Activated CD8-positive, alpha-beta memory T cell treated with anti-CD3 and anti-CD28 coated beads, Interleukin-2, amount 50 U/mL, for 24 hours (primary cell): ENCODE results near the gene ALG8.
"Not testable (repeated sequence)": the region's sequence is repeated elsewhere in the genome, so short reads cannot be mapped to it uniquely, and the experiment has no call there.

ENCODE experiments used
- DNase-seq: peaks from one replicate; pipeline ENCODE4 v3.0.0-alpha.2; 2020; ENCODE audit errors: extremely low read depth

Gene ALG8

DNA sequence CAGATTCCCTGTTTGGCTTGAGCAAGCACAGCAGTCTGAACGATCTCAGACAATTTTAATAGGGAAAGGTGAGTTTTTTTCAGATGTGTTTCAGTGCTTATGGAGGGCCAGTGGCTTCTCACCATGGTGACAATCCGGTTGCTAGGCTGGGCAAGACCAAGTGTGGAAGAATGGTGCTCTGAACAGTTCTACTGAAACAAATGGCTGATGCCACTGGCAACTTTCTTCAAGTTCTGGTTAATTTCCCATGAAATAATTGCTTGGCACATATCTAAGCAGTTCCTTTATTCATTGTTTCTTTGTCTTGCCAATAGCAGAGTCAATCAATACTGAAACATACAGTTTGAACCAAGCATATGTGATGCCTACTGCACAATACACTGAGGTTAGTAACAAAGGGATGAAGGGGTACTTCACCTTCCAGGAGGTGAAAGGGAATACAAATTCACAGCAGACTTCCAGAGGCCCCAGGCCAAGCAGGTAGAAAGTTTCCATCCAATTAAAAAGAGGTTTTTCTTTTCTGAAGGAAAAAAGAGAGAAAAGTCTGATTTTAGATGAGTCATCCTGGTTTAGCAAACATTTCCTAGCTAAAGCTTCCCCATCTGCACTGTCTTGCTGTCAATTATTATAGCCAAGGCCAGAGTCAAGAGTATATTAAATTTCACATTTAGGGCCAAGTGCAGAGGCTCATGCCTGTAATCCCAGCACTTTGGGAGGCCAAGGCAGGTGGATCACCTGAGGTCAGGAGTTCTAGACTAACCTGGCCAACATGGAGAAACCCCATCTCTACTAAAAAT is 38.6 kb downstream of the ALG8 start:
- no peak for DNase-seq

DNA sequence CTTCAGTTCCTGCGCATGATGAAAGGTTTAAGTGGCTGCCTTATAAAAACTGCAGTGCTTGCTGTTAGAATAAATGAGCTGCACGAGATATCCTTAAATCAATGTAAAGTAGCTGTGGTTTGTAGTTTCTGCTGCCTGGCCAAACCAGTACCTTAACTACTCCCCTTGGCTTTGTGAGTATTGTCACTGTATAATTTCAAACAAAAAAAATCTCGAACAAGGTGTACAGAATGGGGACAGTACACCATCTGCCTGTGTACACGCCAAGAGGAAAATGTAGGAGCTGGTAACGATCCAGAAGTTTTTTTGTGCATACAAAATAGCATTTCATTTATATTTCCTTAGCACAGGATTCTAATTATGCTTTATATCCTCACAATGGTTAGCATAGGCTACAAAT is 39.2 kb downstream of the ALG8 start:
- DNase-seq: no peak

DNA sequence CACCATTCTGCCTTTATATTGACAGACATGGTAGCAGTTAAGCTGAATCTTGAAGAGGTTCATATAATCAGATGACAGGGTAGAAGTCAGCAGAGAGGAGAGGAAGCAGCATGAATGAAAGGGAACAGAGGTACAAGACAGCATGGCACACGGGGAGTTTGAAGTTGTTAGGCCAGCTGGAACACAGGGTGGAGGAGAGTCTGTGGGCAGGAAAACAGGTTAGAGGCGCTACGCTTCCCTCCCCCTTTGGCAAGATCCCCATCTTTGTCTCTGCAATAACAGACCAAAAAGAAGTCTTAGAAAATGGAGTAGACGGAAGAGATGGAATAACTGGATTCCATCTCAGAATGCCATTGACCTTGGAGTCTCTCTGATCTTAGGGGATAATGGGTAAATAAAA is 39.8 kb downstream of the ALG8 start:
- no peak for DNase-seq

DNA sequence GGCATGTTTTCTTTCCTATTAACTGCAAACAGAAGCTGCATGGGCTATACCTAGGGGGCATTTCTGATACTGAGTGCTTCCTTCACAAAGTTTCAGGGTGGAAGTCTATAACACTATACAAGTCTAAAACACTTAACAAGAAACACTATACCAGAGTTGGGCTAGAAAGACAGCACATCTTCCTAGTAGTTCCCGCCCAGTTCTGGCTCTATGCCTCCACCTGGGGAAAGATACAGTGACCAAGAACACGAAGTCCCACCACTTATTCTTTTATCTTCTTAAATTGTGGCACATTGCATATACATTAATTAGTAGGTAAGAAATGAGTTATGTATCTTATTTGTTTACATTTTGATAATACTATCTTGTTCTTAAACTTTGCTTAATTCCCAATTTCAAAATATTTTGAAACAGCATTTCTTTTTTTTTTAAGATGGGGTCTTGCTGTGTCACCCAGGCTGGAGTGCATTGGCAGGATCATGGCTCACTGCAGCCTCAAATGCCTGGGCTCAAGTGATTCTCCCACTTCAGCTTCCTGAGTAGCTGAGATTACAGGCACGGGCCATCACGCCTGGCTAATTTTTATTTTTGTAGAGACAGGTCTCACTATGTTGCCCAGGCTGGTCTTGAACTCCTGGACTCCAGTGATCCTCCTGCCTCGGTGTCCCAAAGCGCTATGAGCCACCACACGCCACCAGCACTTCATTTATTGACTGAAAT is 41.6 kb downstream of the ALG8 start:
- no peak for DNase-seq

DNA sequence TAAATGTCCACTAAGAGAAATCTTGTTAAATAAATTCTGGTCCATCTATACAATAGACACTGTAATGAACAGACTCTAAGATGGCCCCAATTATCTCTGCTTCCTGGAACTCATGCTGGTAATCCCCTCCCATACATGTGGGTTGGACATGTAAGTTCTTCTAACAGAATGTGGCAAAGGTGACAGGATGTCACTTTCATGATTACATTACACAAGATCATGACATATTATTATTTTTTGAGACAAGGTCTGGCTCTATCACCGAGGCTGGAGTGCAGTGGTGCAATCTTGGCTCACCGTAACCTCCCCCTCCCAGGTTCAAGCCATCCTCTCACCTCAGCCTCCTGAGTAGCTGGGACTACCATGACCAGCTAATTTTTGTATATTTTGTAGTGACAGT is 45.2 kb downstream of the ALG8 start:
- no peak for DNase-seq

DNA sequence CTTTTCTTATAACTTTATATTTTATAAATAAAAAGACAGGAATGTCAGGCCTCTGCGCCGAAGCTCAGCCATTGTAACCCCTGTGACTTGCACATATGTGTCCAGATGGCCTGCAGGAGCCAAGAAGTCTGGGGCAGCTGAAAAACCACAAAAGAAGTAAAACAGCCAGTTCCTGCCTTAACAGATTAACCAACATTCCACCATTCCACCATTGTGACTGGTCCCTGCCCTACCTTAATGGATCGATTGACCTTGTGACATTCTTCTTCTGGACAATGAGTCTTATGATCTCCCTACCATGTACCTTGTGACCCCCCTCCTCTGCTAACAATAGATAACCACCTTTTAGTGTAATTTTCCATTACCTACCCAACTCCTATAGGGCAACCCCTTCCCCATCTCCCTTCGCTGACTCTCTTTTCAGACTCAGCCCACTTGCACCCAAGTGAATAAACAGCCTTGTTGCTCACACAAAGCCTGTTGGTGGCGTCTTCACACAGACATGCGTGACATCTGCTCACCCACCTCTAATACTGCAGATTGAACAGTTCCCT is 52.8 kb downstream of the ALG8 start:
- DNase-seq: not testable (repeated sequence)

DNA sequence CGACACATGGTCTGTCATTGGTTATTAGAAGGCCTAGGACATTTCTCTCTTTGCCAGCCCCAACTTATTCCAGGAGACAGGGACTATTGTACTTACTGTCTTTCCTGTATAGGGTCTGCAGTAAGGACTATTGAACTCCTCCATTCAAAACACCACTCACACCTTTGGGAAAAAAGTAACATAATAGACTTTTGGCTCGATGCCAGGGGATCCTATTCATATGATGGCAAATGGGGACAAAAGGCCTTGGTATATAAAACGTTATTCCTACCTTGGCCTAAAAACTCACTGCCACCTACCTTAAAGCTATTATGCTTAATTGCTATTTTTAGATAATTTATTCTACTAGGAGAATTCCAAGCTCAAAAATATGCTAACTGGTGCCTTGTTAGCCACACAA is 53.5 kb downstream of the ALG8 start:
- no peak for DNase-seq

DNA sequence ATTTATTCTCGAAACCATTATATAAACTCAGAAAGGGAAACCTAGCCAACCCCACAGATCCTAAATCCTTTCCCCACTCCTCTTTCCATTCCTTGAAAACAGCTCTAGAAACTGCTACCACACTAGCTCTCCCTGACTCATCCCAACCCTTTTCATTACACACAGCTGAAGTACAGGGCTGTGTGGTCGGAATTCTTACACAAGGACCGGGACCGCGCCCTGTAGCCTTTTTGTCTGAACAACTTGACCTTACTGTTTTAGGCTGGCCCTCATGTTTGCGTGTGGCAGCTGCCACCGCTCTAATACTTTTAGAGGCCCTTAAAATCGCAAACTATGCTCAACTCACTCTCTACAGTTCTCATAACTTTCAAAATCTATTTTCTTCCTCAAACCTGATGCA is 54.9 kb downstream of the ALG8 start:
- not testable (repeated sequence) for DNase-seq

DNA sequence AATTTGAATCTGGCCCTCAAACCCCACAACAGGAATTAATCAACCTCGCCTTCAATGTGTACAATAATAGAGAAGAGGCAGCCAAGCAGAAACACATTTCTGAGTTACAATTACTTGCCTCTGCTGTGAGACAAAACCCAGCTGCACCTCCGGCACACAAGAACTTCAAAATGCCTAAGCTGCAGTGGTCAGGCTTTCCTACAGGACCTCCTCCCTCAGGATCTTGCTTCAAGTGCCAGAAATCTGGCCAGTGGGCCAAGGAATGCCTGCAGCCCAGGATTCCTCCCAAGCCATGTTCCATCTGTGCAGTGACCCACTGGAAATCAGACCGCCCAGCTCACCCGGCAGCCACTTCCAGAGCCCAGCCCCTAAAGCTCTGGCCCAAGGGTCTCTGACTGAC is 56.4 kb downstream of the ALG8 start:
- no peak for DNase-seq

DNA sequence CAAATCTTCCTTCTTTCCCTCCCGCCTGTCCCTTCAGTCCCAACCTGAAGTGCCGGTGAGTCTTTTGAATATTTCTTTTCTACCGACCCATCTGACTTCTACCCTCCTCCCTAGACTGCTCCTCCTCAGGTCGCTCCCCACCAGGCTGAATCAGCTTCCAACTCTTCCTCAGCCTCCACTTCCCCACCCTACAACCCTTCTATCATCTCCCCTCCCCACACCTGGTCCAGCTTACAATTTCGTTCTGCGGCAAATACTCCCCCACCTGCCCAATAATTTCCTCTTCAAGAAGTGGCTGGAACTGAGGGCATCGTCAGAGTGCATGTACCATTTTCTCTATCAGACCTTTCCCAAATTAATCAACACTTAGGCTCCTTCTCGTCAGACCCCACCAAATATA is 57.3 kb downstream of the ALG8 start:
- DNase-seq: no peak

DNA sequence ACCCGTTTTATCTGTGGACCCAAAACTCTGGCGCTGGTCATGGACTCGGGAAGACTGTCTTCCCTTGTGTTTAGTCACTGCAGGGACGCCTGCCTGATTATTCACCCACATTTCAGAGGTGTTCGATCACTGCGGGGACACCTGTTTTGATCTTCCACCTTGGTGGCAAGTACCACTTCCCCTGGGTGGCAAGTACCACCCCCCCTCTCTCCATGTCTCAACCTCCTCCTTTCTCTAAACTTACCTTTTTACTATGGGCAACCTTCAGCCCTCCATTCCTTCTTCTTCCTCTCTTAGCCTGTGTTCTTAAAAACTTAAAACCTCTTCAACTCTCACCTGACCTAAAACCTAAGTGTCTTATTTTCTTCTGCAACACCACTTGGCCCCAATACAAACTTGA is 57.8 kb downstream of the ALG8 start:
- no peak for DNase-seq

DNA sequence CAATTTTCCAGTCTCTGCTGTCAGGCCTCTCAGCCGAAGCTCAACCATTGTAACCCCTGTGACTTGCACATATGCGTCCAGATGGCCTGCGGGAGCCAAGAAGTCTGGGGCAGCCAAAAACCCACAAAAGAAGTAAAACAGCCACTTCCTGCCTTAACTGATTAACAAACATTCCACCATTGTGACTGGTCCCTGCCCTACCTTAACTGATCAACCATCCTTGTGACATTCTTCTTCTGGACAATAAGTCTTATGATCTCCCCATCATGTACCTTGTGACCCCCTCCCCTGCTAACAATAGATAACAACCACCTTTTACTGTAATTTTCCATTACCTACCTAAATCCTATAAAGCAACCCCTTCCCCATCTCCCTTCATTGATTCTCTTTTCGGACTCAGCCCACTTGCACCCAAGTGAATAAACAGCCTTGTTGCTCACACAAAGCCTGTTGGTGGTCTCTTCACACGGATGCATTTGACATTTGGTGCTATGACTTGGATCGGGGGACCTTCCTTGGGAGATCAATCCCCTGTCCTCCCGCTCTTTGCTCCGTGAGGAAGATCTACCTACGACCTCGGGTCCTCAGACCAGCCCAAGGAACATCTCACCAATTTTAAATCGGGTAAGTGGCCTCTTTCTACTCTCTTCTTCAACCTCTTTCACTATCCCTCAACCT is 58.5 kb downstream of the ALG8 start:
- no peak for DNase-seq

DNA sequence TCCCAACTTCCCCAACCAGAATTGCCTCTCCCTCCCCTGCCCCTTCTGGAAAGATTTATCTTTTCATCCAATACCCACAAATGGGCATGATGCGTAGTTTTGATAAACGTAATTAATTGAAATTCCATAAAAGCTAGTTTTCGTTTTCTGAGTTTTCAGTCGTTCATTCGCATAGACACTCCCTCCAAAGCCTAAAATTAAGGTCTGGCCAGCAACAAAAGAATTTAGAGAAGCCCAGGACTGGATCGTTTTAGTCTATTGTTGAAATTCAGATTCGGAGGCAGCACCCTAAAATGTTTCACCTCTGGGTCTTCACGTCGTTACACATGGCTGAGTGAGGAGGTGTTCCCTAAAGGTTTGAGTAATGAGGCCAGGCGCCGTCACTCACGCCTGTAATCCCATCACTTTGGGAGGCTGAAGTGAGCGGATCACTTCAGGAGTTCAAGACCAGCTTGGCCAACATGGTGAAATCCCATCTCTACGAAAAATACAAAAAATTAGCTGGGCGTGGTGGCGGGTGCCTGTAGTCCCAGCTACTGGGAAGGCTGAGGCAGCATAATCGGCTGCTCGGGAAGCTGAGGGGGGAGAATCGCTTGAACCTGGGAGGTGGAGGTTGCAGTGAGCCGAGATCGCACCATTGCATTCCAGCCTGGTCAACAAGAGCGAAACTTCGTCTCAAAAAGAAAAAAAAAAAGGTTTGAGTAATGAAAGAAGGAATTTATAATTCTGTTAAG is 59.2 kb downstream of the ALG8 start:
- DNase-seq: no peak

DNA sequence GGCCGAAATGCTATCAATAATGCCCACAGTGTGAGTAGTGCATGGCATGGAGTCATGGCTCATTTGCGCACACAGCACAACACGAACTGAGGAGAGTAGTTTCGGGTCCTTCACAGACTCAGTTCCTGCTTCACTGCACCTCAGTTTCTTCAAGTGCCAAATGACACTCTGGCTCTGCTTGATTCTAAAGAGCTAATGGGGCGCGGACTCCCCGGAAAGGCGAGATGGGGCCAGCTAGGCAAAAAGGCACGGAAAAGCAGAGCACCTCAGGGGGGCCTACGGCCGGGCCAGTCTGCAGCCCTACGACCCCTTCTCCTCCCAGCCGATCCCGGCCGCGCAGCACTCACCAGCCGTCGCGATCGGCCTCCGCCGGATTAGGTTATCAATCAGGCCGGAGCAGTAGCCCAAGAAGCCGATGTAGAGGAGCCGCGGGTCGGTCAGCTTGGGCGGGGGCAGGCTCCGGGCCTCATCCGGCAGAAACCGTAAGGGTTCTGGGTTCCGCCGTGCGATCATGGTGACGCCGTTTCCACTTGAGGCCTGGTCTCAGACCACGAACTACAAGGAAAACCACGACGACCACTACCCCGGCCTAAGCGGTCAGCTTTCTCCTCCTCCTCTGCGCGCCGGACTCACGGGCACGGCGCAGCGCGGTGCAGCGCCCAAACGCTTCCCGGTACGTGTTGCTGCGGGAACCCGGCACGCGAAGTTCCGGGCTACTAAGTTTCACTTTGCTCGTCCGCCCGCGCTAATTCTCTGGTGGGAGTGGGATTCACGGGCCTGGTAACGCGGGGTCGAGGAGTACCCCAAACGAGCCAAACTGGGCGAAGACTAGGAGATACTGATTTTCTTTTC is 60.0 kb downstream of the ALG8 start, which contains the start of gene NDUFC2:
TSS of gene NDUFC2 (minus strand) at position 631 of the 852 bp plus-strand sequence. CDS start at position 513, 118 bp downstream.
- DNase-seq: no peak

DNA sequence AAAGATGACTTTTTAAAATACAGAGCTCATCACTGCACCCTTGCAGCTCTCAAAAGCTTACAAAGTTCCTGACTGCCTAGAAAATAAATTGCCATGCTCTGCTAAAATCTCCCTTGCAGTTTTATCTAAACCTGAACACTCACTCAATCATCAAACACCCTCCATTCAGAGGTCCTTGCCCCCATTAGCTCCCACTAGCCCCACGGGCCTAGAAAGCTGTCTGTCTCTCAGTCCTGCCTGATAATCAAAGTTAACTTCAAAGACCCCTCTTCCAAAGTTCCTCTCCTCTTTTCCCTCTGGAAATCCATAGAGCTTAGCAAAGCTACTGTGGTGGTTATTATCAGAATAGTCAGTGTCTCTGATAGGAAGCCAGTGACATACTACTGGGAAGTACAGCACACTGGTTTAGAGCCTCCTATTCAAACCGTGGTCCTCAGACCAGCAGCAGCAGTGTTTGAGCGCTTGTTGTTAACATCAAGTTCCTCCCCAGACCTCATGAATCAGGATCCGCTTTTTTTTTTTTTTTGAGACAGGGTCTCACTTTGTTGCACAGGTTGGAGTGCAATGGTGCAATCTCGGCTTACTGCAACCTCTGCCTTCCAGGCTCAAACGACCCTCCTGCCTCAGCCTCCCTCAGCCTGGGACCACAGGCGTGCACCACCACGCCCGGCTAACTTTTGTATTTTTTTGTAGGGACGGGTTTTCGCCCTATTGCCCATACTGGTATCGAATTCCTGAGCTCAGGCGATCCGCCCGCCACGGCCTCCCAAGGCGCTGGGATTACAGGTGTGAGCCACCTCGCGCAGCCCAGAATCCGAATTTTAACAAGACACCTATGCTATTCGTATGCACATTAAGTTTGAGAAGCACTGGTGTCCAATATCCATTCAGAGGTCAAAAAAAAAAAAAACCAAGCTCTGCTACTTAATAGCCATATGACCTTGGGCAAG is 60.9 kb downstream of the ALG8 start:
- no peak for DNase-seq

DNA sequence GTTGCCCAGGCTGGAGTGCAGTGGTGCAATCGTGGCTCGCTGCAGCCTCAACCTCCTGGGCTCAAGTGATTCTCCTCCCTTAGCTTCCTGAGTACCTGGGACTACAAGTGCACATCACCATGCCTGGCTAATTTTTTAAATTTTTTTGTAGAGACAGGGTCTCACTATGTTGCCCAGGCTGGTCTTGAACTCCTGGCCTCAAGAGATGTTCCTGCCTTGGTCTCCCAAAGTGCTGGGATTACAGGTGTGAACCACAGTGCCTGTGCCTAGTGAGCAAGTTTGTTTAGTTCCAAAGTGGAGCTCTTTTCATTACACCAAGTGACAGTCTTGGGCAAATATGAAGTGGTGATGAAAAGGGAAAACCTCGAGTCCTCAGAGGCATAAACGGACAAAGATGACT is 61.8 kb downstream of the ALG8 start:
- DNase-seq: not testable (repeated sequence)

DNA sequence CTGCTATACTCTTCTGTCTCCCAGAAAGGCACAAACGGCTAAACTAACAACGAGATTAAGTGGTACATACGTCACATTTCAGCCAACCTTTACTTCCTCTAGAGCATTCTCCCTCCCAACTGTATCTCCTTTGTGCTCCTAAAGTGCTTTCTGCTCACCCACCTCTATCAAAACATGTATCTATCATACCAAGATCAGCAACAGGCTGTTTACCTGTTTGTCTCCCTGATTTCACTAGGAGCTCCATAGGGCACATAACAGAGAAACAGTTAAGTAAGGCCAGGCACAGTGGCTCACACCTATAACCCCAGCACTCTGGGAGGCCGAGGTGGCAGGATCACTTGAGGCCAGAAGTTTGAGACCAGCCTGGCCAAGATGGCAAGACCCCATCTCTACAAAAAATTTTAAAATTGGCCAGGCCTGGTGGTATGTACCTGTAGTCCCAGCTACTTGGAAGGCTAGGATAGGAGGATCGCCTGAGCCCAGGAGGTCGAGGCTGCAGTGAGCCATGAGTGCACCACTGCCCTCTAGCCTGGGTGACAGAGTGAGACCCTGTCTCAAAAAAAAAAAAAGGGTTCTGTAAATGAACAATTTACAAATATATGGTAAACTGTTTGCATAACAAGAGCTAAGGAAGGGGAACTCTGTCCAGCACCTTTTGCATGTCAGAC is 62.6 kb downstream of the ALG8 start:
- DNase-seq: no peak

DNA sequence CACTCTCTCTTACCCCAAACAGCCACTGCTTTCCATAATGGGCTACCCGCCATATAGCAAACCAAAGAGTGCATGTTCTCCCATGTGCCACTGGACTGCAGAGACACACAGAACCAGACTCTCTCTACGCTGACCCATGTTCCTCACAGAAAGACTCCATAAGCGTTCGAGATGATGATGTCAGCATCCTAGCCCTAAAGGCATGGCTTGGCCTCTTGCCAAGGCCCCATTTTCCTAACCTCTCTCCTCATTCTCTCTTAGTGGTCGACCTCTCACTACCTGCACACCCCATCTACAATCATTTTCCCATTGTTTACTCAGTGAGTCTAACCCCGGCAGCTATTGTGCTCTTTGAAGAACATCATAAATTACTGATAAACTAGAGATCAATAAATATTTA is 64.7 kb downstream of the ALG8 start:
- DNase-seq: no peak

DNA sequence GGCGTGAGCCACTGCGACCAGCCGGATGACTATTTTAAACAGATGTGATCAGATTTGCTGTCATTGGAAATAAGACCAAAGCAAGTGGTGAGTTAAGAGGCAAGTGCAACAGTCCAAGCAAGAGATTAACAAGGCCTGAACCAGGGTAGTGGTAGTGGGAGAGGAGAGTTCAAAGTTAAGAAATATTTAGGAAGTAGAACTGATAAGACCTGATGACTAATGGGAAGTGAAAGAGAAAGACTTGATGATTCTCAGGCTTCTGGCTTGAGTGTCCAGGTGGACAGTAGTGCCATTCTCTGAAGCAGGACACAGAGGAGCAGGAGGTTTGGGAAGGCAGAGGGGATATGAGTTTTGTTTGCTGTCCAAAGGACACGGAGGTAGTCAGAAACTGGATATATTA is 67.0 kb downstream of the ALG8 start:
- DNase-seq: no peak
